RWPE1 (cell line): Measurements from ENCODE around the gene TYW1.
"Not testable (repeated sequence)": the region's sequence is repeated elsewhere in the genome, so short reads cannot be mapped to it uniquely, and the experiment has no call there.

Experiments used
- CTCF ChIA-PET: fragments of 350-600 bp; sonication (Branson Sonifier 250); formaldehyde crosslinking; extraction: SDS; loops from one replicate; lab custom pipeline; 2021; lab: Yijun Ruan, JAX
- POLR2A ChIA-PET: fragments of 400-600 bp; formaldehyde crosslinking; extraction: SDS; loops from one replicate; lab custom pipeline; 2020; ENCODE audit warnings: antibody characterized with exemption; ENCODE audit not compliant: low non-redundant PET; lab: Yijun Ruan, JAX
- DNase-seq: peaks from one replicate; pipeline ENCODE4 v3.0.0; 2012; ENCODE audit warnings: low spot score
- H3K27ac ChIP-seq: fragments of 450-650 bp; 2 replicates; pipeline ENCODE4 v1.5.1; 2017
- CTCF ChIP-seq: fragments of 450-650 bp; conservative IDR thresholded peaks from 2 replicates; pipeline ENCODE4 v1.5.1; 2017; ENCODE audit warnings: low read depth, mild to moderate bottlenecking

Gene TYW1

GRCh38 chr7:67267914-67268313 is 271.3 kb downstream of the TYW1 start:
- no peak for TF ChIP-seq CTCF
- ChIA-PET POLR2A (interaction anchor here (0.6 kb wide), 1 partner anchor 34 kb away, joined by 3 read pairs; no protein-coding TSS in a partner anchor), CTCF (interaction anchor here (0.6 kb wide), 1 partner anchor 16 kb away, joined by 3 read pairs; no protein-coding TSS in a partner anchor)
- peak; percentile 15 for DNase-seq
- H3K27ac ChIP-seq: 0 out of 2 replicates have a peak overlapping the region, but pooled peaks have one; percentile 22

GRCh38 chr7:67269916-67270315 is 273.3 kb downstream of the TYW1 start:
- CTCF ChIA-PET, POLR2A ChIA-PET, H3K27ac ChIP-seq, DNase-seq: not testable (repeated sequence)
